A673 (cell line): Measurements from ENCODE around the gene FAH.

ENCODE experiments used
- CTCF ChIP-seq: fragments of 300-800, 200-600 bp; sonication (generic); conservative IDR thresholded peaks from 2 replicates; pipeline ENCODE4 v1.5.1; 2017; ENCODE audit warnings: low read depth, mild to moderate bottlenecking, antibody characterized with exemption, low read length, moderate library complexity, mixed read lengths
- EZH2 ChIP-seq: fragments of 200-600 bp; sonication (generic); IDR thresholded peaks from 2 replicates; pipeline ENCODE4 v1.6.1; 2017; ENCODE audit warnings: borderline replicate concordance, low read depth, mild to moderate bottlenecking, mixed read lengths, antibody characterized with exemption, low read length; ENCODE audit not compliant: poor library complexity, severe bottlenecking

GRCh38 chr15:80123034-80123433 is 29.8 kb upstream of the FAH start:
- TF ChIP-seq CTCF, result no peak
- no peak for TF ChIP-seq EZH2
